Neural progenitor cell (in vitro differentiated cells): ENCODE data around the gene TNFRSF21. TPM values are rescaled to one million over a fixed set of nuclear protein-coding genes. Genes with fewer than 3 reads are reported as not detected.
"Not testable (repeated sequence)": the region's sequence is repeated elsewhere in the genome, so short reads cannot be mapped to it uniquely, and the experiment has no call there.

ENCODE experiments used
- DNase-seq: peaks from one replicate; pipeline ENCODE4 v3.0.0-alpha.2; 2016; ENCODE audit warnings: low spot score
- H2AFZ ChIP-seq: fragments of 200-600 bp; sonication (generic); replicated peaks from 2 replicates; pipeline ENCODE4 v1.6.1; 2016; ENCODE audit warnings: antibody characterized with exemption
- H3F3A ChIP-seq: fragments of 200-600 bp; sonication (generic); 2 replicates; pipeline ENCODE4 v1.6.1; 2016; ENCODE audit warnings: antibody characterized with exemption, low read depth
- H3K27ac ChIP-seq: fragments of 200-600 bp; sonication (generic); 2 replicates; pipeline ENCODE4 v1.5.1; 2016; ENCODE audit warnings: mild to moderate bottlenecking
- H3K27me3 ChIP-seq: fragments of 200-600 bp; sonication (generic); 2 replicates; pipeline ENCODE4 v1.6.1; 2016; ENCODE audit warnings: mild to moderate bottlenecking, moderate library complexity
- H3K36me3 ChIP-seq: fragments of 200-600 bp; sonication (generic); 2 replicates; pipeline ENCODE4 v1.5.1; 2016
- H3K4me1 ChIP-seq: fragments of 200-600 bp; sonication (generic); 2 replicates; pipeline ENCODE4 v1.6.1; 2016; ENCODE audit warnings: mixed run types
- H3K4me2 ChIP-seq: fragments of 200-600 bp; sonication (generic); 2 replicates; pipeline ENCODE4 v1.6.1; 2016
- H3K4me3 ChIP-seq: fragments of 200-600 bp; sonication (generic); 2 replicates; pipeline ENCODE4 v1.5.1; 2016
- H3K79me2 ChIP-seq: fragments of 200-600 bp; sonication (generic); 2 replicates; pipeline ENCODE4 v1.6.1; 2016; ENCODE audit warnings: low read depth
- H3K9ac ChIP-seq: fragments of 200-600 bp; sonication (generic); 2 replicates; pipeline ENCODE4 v1.6.1; 2016
- H3K9me3 ChIP-seq: fragments of 200-600 bp; sonication (generic); 2 replicates; pipeline ENCODE4 v1.5.1; 2016; ENCODE audit warnings: low read depth
- H4K20me1 ChIP-seq: fragments of 200-600 bp; sonication (generic); 2 replicates; pipeline ENCODE4 v1.6.1; 2016; ENCODE audit warnings: low read depth
- H3K27ac Mint-ChIP-seq: 3 replicates; pipeline ENCODE4 v1.8.0; 2021; ENCODE audit warnings: mixed read lengths
- H3K27me3 Mint-ChIP-seq: 2 replicates; pipeline ENCODE4 v1.8.0; 2022; ENCODE audit warnings: low read depth, mild to moderate bottlenecking, inconsistent platforms, moderate library complexity, mixed read lengths; ENCODE audit not compliant: insufficient read depth
- H3K36me3 Mint-ChIP-seq: 3 replicates; pipeline ENCODE4 v1.8.0; 2021; ENCODE audit warnings: mixed read lengths
- H3K4me1 Mint-ChIP-seq: 3 replicates; pipeline ENCODE4 v1.8.0; 2021; ENCODE audit warnings: mixed read lengths
- H3K4me3 Mint-ChIP-seq: 3 replicates; pipeline ENCODE4 v1.8.0; 2021; ENCODE audit warnings: mild to moderate bottlenecking, moderate library complexity, mixed read lengths
- H3K9me3 Mint-ChIP-seq: 3 replicates; pipeline ENCODE4 v1.8.0; 2020; ENCODE audit warnings: mixed read lengths
- CTCF ChIP-seq: fragments of 200-600 bp; sonication (generic); IDR thresholded peaks from 2 replicates; pipeline ENCODE4 v1.5.1; 2017; ENCODE audit warnings: antibody characterized with exemption, mild to moderate bottlenecking
- EZH2 ChIP-seq: fragments of 200-600 bp; sonication (generic); IDR thresholded peaks from 2 replicates; pipeline ENCODE4 v1.6.1; 2017; ENCODE audit warnings: antibody characterized with exemption, mild to moderate bottlenecking, moderate library complexity
- EZH2phosphoT487 ChIP-seq: fragments of 200-600 bp; sonication (generic); IDR thresholded peaks from 2 replicates; pipeline ENCODE4 v1.6.1; 2017; ENCODE audit warnings: antibody characterized with exemption
- total RNA-seq: library from RNA; depleted of rRNA; stranded (reverse); fragments of >200 nt; gene quantifications from 2 replicates; pipeline ENCODE4 v1.2.3, GENCODE V29; 2015; ENCODE audit warnings: low replicate concordance

TNFRSF21 gene
- total RNA-seq, 1 donor from 2014 or later = 16.9 TPM

- H3K27me3 Mint-ChIP-seq = peaks cover 7% of the 10 kb centered on the region
- no peak for TF ChIP-seq EZH2phosphoT487
- no peak for DNase-seq
These were observed 9.7 kb upstream of the TNFRSF21 start for GRCh38 chr6:47319382-47319781.

GRCh38 chr6:47318236-47318989, 8.7 kb upstream of the TNFRSF21 start:
- Histone ChIP-seq H3K27ac (no peak overlapping the region), H4K20me1 (no peaks in the 10 kb centered on the region)

More at GRCh38 chr6:47319382-47319781, 9.7 kb upstream of the TNFRSF21 start:
- Mint-ChIP-seq H3K27ac (no peak overlapping the region), H3K36me3 (no peaks in the 10 kb centered on the region), H3K4me3 (no peak overlapping the region), H3K9me3 (no peaks in the 10 kb centered on the region), H3K4me1 (no peaks in the 10 kb centered on the region)
- no peaks in the 10 kb centered on the region for H3K9me3 ChIP-seq
- no peaks in the 10 kb centered on the region for H3K4me1 ChIP-seq
- H3K27ac ChIP-seq = no peak overlapping the region
- no peaks in the 10 kb centered on the region for H3K79me2 ChIP-seq
- H3K4me3 ChIP-seq = no peak overlapping the region
- no peaks in the 10 kb centered on the region for H3K36me3 ChIP-seq
- H4K20me1 ChIP-seq = no peaks in the 10 kb centered on the region
- H3K27me3 ChIP-seq = no peaks in the 10 kb centered on the region
- no peak overlapping the region for H3K9ac ChIP-seq
- H3F3A ChIP-seq = no peaks in the 10 kb centered on the region
- no peak overlapping the region for H3K4me2 ChIP-seq
- no peak overlapping the region for H2AFZ ChIP-seq

GRCh38 chr6:47315181-47315580, 5.5 kb upstream of the TNFRSF21 start:
- not testable (repeated sequence) for H4K20me1 ChIP-seq, H3K4me2 ChIP-seq, H3K79me2 ChIP-seq, H3K9ac ChIP-seq, H3K4me1 ChIP-seq, DNase-seq, H3K27me3 Mint-ChIP-seq, H3K27me3 ChIP-seq, H2AFZ ChIP-seq, H3K9me3 Mint-ChIP-seq, H3K36me3 Mint-ChIP-seq, H3K4me1 Mint-ChIP-seq, H3F3A ChIP-seq, H3K27ac Mint-ChIP-seq, H3K9me3 ChIP-seq, H3K27ac ChIP-seq, H3K4me3 ChIP-seq, H3K4me3 Mint-ChIP-seq, H3K36me3 ChIP-seq

More at GRCh38 chr6:47318236-47318989, 8.7 kb upstream of the TNFRSF21 start:
- Histone ChIP-seq H2AFZ (no peak overlapping the region), H3F3A (no peaks in the 10 kb centered on the region), H3K79me2 (no peaks in the 10 kb centered on the region), H3K4me1 (no peaks in the 10 kb centered on the region), H3K4me2 (no peak overlapping the region), H3K27me3 (no peaks in the 10 kb centered on the region), H3K36me3 (no peaks in the 10 kb centered on the region), H3K9me3 (no peaks in the 10 kb centered on the region), H3K9ac (no peak overlapping the region), H3K4me3 (no peak overlapping the region)
- H3K27me3 Mint-ChIP-seq = peaks cover 7% of the 10 kb centered on the region
- TF ChIP-seq EZH2 (no peak), CTCF (no peak), EZH2phosphoT487 (no peak)
- no peaks in the 10 kb centered on the region for H3K9me3 Mint-ChIP-seq
- no peaks in the 10 kb centered on the region for H3K36me3 Mint-ChIP-seq
- no peak for DNase-seq
- H3K4me1 Mint-ChIP-seq = no peaks in the 10 kb centered on the region
- H3K27ac Mint-ChIP-seq = no peak overlapping the region
- no peak overlapping the region for H3K4me3 Mint-ChIP-seq

- H3K27ac ChIP-seq = no peak overlapping the region
- H3K9me3 Mint-ChIP-seq = no peaks in the 10 kb centered on the region
- peaks cover 11% of the 10 kb centered on the region for H3K4me1 Mint-ChIP-seq
- H3K79me2 ChIP-seq = peaks cover 41% of the 10 kb centered on the region
- H3F3A ChIP-seq = no peaks in the 10 kb centered on the region
- peaks cover 6% of the 10 kb centered on the region for H3K4me1 ChIP-seq
- H3K36me3 ChIP-seq = no peaks in the 10 kb centered on the region
- H3K4me3 Mint-ChIP-seq = peak overlapping the region; percentile 93
- peak overlapping the region; percentile 73 for H3K4me3 ChIP-seq
- no peaks in the 10 kb centered on the region for H3K36me3 Mint-ChIP-seq
- no peaks in the 10 kb centered on the region for H3K9me3 ChIP-seq
- peaks cover 2% of the 10 kb centered on the region for H3K27me3 Mint-ChIP-seq
- H3K4me2 ChIP-seq = peak overlapping the region; percentile 91
- peaks cover 22% of the 10 kb centered on the region for H4K20me1 ChIP-seq
- H3K27ac Mint-ChIP-seq = no peak overlapping the region
- no peak for DNase-seq
- no peak overlapping the region for H3K9ac ChIP-seq
- peak overlapping the region; percentile 93 for H2AFZ ChIP-seq
- TF ChIP-seq EZH2phosphoT487 = no peak
- TF ChIP-seq EZH2 = no peak
- no peak for TF ChIP-seq CTCF
- no peaks in the 10 kb centered on the region for H3K27me3 ChIP-seq
These were observed 401 bp upstream of the TNFRSF21 start for GRCh38 chr6:47310131-47310480.
